Anterior cingulate cortex (tissue), 58 donors: ENCODE measurements around the gene CEP72.
A peak's percentile ranks its signal among the peaks of the same experiment; 100 is the strongest.
"Not testable (repeated sequence)": the region's sequence is repeated elsewhere in the genome, so short reads cannot be mapped to it uniquely, and the experiment has no call there.

ENCODE experiments used
- DNase-seq, 58 donors: peaks; one replicate each; lab custom pipeline; 2025; lab: John Stamatoyannopoulos, UW

CEP72 gene

GRCh38 chr5:668283-668995 is 56.3 kb downstream of the CEP72 start:
- DNase-seq, result peak in 18 of 58 donors; percentile 14 to 67 (median 47)

- DNase-seq, result peak in 56 of 58 donors; percentile 24 to 99 (median 86)
These were observed 57.1 kb downstream of the CEP72 start for GRCh38 chr5:669111-669841.

GRCh38 chr5:669842-670395 is 57.8 kb downstream of the CEP72 start:
- peak in 3 of 58 donors; percentile 51 to 83 (median 63) for DNase-seq

- DNase-seq, result no peak
These were observed 58.5 kb downstream of the CEP72 start for GRCh38 chr5:670396-671270.

GRCh38 chr5:671459-672328 is 59.6 kb downstream of the CEP72 start:
- DNase-seq, result peak in 54 of 58 donors; percentile 9 to 85 (median 67)

GRCh38 chr5:672329-673160 is 60.4 kb downstream of the CEP72 start:
- peak in 49 of 58 donors; percentile 15 to 85 (median 47) for DNase-seq

- no peak for DNase-seq
These were observed 61.2 kb downstream of the CEP72 start for GRCh38 chr5:673161-673830.

- peak in 3 of 58 donors; percentile 23 to 49 (median 37) for DNase-seq
These were observed 61.9 kb downstream of the CEP72 start for GRCh38 chr5:673831-674629.

- DNase-seq, result peak in 13 of 58 donors; percentile 16 to 71 (median 51)
These were observed 62.5 kb downstream of the CEP72 start for GRCh38 chr5:674630-675011.

GRCh38 chr5:675111-675870 is 63.2 kb downstream of the CEP72 start:
- no peak for DNase-seq

- no peak for DNase-seq
These were observed 63.9 kb downstream of the CEP72 start for GRCh38 chr5:675871-676698.

GRCh38 chr5:676699-677076 is 64.5 kb downstream of the CEP72 start:
- DNase-seq, result no peak

GRCh38 chr5:677131-678101 is 65.3 kb downstream of the CEP72 start:
- no peak for DNase-seq

GRCh38 chr5:678521-678920 is 66.4 kb downstream of the CEP72 start:
- DNase-seq, result not testable (repeated sequence)
